Measurements from ENCODE around the gene MPND.

DNA sequence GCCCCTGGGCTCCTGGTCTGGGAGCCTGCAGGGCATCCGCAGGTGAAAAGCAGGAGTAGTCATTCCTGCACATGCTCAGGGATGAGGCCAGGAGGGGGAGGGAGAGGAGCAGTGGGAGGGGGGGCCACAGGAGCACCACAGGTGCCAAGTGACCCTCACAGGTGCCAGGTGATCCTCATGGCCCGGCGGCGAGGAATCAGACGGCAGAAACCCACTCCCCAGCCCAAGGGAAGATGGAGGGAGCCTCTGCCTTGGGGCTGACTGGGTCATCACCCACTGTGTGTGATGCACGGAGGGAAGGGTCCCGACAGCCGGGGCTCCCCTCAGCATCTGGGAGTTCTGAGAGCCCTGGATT is 29.6 kb downstream of the MPND start:
- TF ChIP-seq, protein P1, sequence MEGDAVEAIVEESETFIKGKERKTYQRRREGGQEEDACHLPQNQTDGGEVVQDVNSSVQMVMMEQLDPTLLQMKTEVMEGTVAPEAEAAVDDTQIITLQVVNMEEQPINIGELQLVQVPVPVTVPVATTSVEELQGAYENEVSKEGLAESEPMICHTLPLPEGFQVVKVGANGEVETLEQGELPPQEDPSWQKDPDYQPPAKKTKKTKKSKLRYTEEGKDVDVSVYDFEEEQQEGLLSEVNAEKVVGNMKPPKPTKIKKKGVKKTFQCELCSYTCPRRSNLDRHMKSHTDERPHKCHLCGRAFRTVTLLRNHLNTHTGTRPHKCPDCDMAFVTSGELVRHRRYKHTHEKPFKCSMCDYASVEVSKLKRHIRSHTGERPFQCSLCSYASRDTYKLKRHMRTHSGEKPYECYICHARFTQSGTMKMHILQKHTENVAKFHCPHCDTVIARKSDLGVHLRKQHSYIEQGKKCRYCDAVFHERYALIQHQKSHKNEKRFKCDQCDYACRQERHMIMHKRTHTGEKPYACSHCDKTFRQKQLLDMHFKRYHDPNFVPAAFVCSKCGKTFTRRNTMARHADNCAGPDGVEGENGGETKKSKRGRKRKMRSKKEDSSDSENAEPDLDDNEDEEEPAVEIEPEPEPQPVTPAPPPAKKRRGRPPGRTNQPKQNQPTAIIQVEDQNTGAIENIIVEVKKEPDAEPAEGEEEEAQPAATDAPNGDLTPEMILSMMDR (conservative IDR thresholded peaks at IDR 0.05 in 1 of 2, IDR thresholded peaks at IDR 0.05 in 1 of 2; ENCODE audit: extremely low read depth in 1 of 2, insufficient read depth in 1 of 2, low read depth in 1 of 2, low read length in 2 of 2), result no peak
- no peak for TF ChIP-seq EZH2 (IDR thresholded peaks at IDR 0.05; ENCODE audit: borderline replicate concordance, low read length)

Measured in mammary epithelial cell (primary cell).